Activated CD4-positive, alpha-beta T cell treated with anti-CD3 and anti-CD28 coated beads for 48 hours (primary cell): ENCODE data around the gene VSTM4.

Experiments used
- DNase-seq: peaks from one replicate; pipeline ENCODE4 v3.0.0-alpha.2; 2020

VSTM4 gene

DNA sequence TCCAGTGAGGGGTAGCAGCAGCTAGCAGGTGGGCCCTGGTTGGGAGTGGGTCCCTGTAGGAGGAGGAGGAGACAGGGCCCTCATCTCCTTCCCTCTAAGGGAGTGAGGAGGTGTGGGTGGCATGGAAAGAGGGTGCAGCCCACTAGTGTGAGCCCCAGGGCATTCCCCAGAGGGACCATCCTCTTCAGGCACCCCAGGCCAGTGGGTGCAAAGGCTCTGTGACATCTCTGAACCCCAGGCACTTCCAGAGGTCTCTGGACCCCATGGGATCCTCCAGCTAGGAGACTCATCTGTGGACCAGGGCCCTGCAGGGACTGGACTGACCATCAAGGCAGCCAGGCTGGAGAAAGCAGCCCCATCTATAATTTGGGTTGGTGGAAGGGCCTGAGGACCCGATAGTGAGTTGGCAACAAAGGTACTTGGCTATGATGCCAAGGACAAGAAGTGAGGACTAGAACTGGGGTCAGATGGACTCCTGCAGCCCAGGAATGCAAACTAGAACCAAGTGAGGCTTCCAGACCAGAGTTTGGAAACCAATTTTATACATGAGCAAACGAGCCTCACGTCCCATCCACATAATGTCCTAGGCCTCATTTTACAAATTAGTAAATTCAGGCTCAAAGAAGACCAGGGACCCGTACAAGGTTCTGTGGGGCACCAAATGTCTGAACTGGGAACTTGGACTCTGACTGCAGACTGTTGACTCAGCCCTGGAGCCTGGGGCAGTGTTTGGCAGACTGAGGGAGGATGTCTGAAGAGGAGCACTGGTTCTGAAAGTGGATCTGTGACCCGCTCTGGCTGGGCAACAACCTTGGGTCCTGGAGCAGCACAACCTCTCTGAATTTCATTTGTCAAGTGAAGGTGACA is 1.4 kb upstream of the VSTM4 start:
- no peak for DNase-seq

DNA sequence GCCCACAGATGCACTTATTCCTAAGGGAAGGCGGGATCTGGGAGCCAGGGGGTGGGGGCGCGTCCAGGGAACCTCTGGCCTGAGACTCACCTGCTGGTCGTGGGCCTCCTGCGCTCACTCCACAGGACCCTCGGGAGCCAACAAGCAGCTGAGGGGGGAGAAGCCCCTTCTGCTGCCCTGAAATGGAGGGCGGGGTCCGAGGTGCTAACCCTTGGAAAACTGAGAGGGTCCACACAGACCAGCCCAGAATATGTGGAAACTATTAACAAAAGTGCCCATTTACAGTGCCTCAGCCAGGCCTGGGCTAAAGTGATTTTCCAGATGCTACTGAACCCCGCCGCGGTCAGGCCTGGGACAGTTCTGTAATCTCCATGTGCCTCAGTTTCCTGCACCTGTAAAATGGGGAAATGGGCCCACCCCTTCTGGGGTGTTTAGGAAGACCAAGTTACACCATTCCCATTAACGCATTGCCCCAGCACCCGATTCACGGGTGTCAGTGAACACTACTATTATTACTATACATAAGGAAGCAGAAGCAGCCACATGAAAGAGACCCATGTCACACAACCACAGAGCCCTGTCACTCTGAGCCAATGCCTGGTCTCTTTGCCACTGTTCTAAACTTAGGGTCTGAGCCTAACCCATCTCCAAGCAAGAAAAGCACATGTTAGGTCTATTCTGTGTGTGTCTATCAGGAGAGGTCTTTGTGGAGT is 630 bp upstream of the VSTM4 start:
- DNase-seq = no peak

DNA sequence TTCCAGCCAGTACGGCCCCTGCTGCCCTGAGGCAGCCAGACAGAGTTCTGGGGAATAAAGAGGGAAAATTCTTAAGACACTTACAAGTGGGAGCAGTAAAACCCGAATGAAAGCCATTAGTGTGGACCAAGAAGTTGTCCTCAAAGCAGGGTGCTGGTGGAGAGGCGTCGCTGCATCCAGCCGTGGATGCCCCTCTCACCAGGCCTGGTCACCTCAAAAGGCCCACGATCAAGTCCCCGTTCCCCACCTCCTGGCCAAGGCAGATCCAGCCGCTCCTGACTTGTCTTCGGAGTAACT is 656 bp downstream of the VSTM4 start:
- DNase-seq = no peak

DNA sequence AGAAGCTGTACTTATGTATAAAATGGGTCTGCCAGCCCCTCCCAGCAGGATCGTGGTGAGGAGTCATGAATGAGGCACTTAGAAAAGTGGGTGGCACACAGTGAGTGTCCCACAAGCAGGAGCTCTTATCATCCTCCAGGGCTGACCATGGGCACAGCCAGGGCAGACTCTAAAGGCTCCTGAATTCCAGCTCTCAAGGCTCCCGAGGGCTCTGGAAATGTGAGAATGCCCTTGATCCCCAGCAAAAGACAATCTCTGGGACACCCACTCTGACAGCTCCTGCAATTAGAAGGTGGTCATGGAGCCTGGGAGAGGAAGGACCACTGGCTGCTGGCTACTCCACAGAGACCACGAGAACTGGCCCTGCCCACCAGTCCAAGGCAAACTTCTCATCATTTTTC is 1.6 kb downstream of the VSTM4 start:
- DNase-seq = no peak

DNA sequence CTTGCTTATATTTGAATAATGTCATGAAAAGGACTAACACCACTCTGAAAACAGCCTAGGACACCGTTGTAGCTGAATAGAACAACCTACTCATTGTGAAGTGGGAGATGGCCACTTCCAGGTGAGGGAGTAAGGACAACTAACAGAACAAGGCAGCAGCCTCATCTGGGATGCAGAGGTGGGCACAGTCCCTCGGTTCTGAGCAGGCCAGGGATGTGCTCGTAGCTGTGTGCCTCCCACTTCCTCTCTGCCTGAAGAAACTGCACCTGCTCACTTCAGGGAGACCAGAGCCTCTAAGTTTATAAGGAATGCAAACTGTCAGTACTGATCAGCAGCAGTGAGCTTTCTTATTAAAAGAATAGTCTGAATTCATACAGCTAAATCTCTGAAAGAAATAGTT is 2.5 kb downstream of the VSTM4 start:
- no peak for DNase-seq

DNA sequence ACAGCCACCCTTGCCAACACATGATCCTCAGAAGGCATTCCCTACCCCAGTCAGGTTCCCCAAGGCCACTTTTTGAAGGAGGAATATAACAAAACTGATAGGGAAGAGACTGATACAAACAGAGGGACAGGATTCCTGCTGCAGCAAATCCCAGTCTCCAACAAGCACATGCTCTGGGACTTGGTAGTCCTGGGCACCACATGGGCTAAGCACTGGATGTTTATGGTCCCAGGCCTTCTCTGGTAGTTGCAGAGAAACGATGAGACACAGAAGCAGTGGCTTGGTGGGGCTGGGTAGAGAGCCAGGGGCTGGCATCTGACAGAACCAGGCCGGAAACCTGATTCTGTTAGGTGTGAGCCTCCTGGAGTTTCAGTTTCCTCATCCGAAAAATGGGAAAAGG is 3.2 kb downstream of the VSTM4 start:
- DNase-seq = no peak

GRCh38 chr10:49111320-49111698 is 4.0 kb downstream of the VSTM4 start:
- DNase-seq = no peak

- DNase-seq = no peak
Measured at GRCh38 chr10:49110684-49111319, 4.5 kb downstream of the VSTM4 start.

DNA sequence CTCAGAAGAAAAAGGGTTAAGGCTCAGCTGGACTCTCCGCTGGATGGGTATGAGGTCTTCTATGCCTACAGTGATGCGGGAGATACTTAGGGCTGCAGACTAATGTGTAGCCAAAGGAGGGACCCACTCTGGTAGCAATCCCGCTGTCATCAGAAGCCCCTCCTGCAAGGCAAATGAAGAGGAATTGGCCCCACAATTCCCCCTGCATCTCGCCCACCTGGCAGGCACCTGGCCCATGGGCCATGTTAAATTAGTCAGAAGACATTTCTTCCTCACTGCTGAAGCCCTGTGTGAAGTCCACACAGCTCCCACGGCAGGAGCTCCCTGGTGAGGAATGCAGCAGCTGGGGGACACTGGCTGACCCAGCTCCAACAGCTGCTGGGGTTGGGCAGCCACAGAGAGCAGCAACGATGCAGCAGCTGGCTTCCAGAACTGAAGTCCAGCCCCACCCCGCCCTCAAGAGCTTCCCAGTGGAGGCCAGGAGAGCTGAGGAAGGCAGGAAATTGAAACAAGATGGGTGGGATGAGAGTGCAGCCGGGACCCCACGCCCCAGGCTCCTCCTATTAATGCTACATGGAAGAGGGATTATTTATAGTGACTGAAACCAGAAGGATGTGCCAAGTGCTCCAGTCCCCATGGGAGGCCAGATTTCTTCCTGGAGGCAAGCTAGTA is 5.5 kb downstream of the VSTM4 start:
- no peak for DNase-seq

DNA sequence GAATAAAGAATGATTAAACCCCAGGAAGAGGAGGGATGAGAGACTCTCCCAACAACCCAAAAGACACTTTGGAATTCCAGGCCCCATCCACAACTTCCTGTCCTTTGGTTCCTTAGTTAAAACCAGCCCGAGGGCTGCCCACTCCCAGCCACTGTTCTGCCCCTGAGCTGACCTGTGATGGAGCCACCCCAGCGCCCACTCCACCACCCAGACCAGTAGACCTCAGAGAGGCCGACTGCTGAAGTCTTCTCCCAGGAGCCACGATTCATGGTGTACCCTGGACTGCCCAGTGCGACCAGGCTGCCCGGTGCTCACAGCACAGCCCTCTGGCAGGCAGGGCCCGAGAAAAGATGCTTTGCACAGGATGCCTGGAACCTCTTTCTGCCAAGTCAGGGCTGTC is 6.7 kb downstream of the VSTM4 start:
- DNase-seq = no peak

DNA sequence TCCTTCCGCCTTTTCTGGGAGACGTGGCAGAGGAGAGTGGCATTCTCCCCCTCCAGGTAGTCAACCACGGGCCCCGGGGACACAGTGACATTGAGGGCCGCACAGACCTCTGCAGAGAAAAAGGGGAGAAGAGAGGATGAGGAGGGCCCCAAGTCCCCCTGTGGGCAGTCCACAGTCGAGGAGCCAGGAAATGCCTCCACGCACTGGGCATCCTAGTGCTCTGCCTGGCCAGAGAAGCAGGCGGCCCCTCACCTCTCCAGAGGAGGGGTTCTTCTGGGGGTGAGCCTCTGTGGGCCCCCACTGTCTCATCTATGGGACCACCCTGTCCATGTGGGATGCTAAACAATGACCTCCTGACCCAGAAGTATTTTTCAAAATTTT is 7.4 kb downstream of the VSTM4 start:
- DNase-seq = no peak

DNA sequence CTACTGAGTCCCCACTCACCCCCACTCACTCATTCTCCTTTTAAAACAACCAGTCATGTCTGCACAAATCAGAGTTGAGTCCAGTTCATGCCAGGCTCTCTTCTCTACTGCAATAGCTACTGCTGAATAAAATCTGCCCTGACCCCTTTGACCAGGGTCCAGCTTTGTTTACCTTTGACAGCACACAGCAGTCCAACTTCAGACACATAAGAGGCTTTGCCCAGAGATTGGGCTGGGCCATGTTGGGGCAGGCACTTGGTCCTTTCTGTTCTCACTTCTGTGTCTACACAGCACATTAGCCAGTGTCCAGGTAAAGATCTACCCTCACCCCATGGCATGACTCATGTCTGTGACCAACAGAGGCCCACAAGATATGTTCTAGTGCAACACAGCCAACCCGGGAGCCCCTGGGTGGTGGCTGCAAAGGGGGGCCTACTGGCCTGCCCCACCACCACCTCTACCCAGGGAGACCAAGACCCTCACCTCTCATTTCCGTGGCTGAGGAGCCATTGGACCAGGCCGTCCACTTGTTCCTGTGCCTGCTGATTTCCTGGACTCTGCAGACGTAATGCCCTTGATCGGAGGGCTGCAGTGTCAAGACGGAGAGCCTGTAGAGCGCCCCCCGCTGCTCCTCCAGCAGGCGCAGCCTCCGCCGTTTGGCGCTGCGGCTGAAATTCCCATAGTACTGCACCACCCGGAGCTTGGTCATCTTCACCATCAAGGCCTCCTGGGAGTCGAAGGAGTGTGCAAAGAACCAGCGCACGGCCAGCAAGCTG is 8.0 kb downstream of the VSTM4 start:
- no peak for DNase-seq

DNA sequence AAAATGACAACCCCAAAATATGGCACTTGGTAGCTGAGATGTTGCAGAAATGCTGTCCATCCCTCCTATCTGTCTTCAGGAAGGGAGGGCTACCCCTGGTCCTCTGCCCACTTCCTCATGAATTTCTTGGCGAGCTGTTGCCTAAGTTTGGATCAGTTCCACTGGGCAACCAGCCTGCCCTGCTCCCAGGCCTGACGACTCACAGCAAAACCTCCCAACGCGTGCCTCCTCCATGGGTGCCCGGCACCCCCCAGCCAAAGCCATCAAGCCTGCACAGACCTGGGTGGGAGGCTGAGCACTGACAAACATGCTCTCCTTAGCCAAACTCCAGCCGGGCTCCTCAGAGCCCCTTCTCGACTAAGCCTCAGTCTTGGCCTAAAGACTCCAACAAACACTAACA is 8.9 kb downstream of the VSTM4 start:
- no peak for DNase-seq

DNA sequence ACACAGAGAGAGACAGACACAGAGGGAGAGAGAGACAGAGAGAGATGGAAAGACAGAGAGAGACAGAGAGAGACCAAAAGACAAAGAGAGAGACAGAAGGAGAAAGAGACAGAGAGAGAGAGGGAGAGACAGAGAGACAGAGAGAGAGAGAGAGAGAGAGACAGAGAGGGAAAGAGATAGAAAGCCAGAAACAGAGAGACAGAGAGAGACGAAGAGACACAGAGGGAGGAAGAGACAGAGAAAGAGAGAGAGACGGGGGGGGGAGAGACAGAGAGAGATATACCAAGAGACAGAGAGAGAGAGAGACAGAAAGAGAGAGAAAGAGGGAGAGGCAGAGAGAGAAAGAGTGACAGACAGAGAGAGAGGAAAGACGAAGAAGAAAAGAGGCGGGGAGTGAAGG is 10.2 kb downstream of the VSTM4 start:
- DNase-seq = no peak

GRCh38 chr10:49104323-49104722 is 11.0 kb downstream of the VSTM4 start:
- no peak for DNase-seq

DNA sequence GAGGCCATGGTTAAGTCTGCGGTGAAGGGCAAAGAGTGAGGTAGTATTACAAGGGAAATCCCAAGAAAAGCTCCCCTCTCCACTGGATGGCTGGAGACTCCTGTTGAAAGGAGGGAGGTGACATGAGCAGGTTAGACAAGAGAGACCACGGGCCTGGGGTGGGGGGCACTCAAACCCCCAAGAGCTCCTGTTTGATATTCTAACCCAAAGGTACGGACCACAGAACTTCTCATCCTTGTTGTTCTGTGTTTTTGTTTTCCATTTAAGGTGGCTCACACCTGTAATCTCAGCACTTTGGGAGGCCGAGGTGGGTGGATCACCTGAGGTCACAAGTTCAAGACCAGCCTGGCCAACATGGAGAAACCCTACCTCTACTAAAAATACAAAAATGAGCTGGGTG is 11.6 kb downstream of the VSTM4 start:
- no peak for DNase-seq

- no peak for DNase-seq
Measured at GRCh38 chr10:49099046-49099445, 16.3 kb downstream of the VSTM4 start.

GRCh38 chr10:49096890-49097445 is 18.4 kb downstream of the VSTM4 start:
- no peak for DNase-seq

- DNase-seq = no peak
Measured at GRCh38 chr10:49094646-49095045, 20.7 kb downstream of the VSTM4 start.

- no peak for DNase-seq
Measured at GRCh38 chr10:49093922-49094321, 21.4 kb downstream of the VSTM4 start.

DNA sequence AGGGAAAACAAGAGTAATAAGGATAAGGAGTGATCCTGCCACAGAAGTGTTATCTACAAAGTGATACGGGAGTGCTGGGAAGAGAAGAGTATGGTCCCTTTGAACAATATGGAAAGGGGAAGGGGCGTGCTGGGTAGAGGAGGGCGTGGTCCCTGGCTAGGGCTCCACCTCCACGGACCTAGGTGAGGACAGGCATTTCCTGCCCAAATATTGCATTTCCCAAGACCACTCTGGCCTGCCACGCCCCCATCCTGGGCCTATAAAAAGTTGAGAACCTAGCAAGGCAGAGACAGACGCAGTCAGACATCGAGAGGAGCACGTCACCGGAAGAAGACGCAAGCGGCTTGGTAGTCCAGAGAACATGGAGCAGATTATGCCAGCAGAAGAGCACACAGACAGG is 22.8 kb downstream of the VSTM4 start:
- no peak for DNase-seq

- no peak for DNase-seq
Measured at GRCh38 chr10:49091450-49092210, 23.7 kb downstream of the VSTM4 start.
